Mesenchymal stem cell (in vitro differentiated cells and primary cell): ENCODE measurements around the gene SH3TC2.
A peak's percentile ranks its signal among the peaks of the same experiment; 100 is the strongest.

Experiments
- DNase-seq: peaks from one replicate; pipeline ENCODE4 v3.0.0-alpha.2; 2013
- H2AFZ ChIP-seq: one replicate; pipeline ENCODE4 v1.6.1; 2013; ENCODE audit warnings: low read depth, mild to moderate bottlenecking, control low read depth, inconsistent platforms, low read length, moderate library complexity
- H2AK5ac ChIP-seq: 2 replicates; pipeline ENCODE4 v1.6.1; 2013; ENCODE audit warnings: low read length, moderate library complexity, mild to moderate bottlenecking, inconsistent platforms; ENCODE audit not compliant: severe bottlenecking
- H2BK120ac ChIP-seq: one replicate; pipeline ENCODE4 v1.6.1; 2013; ENCODE audit warnings: low read depth, mild to moderate bottlenecking, inconsistent platforms, low read length, moderate library complexity
- H2BK12ac ChIP-seq, 2 experiments: one replicate each; pipeline ENCODE4 v1.6.1; 2013; ENCODE audit warnings: inconsistent platforms in 2 of 2, low read length in 2 of 2, mild to moderate bottlenecking in 2 of 2, moderate library complexity in 2 of 2, control low read depth in 1 of 2
- H2BK15ac ChIP-seq: one replicate; pipeline ENCODE4 v1.6.1; 2013; ENCODE audit warnings: mild to moderate bottlenecking, low read depth, inconsistent platforms; ENCODE audit not compliant: poor library complexity, severe bottlenecking
- H2BK5ac ChIP-seq: 2 replicates; pipeline ENCODE4 v1.6.1; 2013; ENCODE audit warnings: low read depth, mild to moderate bottlenecking, low read length, control low read depth, inconsistent platforms; ENCODE audit not compliant: poor library complexity, severe bottlenecking
- H3K14ac ChIP-seq, 2 experiments: one replicate each; pipeline ENCODE4 v1.6.1; 2013; ENCODE audit warnings: inconsistent platforms in 2 of 2, low read length in 2 of 2, control low read depth in 1 of 2, mild to moderate bottlenecking in 1 of 2, moderate library complexity in 1 of 2
- H3K18ac ChIP-seq, 2 experiments: one replicate each; pipeline ENCODE4 v1.6.1; 2013; ENCODE audit warnings: inconsistent platforms in 2 of 2, low read length in 2 of 2, control low read depth in 1 of 2, low read depth in 1 of 2, mild to moderate bottlenecking in 1 of 2
- H3K23ac ChIP-seq, 2 experiments: one replicate each; pipeline ENCODE4 v1.6.1; 2013; ENCODE audit warnings: inconsistent platforms in 2 of 2, low read length in 2 of 2, mild to moderate bottlenecking in 2 of 2, moderate library complexity in 2 of 2, control low read depth in 1 of 2
- H3K27ac ChIP-seq: 2 replicates; pipeline ENCODE4 v1.5.1; 2013; ENCODE audit warnings: mild to moderate bottlenecking, moderate library complexity, low read length, control low read depth, inconsistent platforms; ENCODE audit not compliant: poor library complexity, severe bottlenecking
- H3K27me3 ChIP-seq, 2 experiments: 2 replicates each; pipeline versions ENCODE4 v1.6.1 to v1.7.0; 2013; ENCODE audit warnings: low read length in 2 of 2, mild to moderate bottlenecking in 2 of 2, moderate library complexity in 2 of 2, control low read depth in 1 of 2, inconsistent platforms in 1 of 2; ENCODE audit not compliant: control insufficient read depth in 1 of 2, insufficient read depth in 1 of 2
- H3K36me3 ChIP-seq, 2 experiments: 2 replicates each; pipeline versions ENCODE4 v1.6.1 to v1.7.0; 2013; ENCODE audit warnings: low read length in 2 of 2, control low read depth in 1 of 2, inconsistent platforms in 1 of 2, low read depth in 1 of 2, mild to moderate bottlenecking in 1 of 2; ENCODE audit not compliant: insufficient read depth in 2 of 2, control insufficient read depth in 1 of 2
- H3K4ac ChIP-seq, 2 experiments: one replicate each; pipeline ENCODE4 v1.6.1; 2013; ENCODE audit warnings: inconsistent platforms in 2 of 2, low read length in 2 of 2, mild to moderate bottlenecking in 2 of 2, moderate library complexity in 2 of 2, control low read depth in 1 of 2, low read depth in 1 of 2
- H3K4me1 ChIP-seq: 2 replicates; pipeline ENCODE4 v1.6.1; 2013; ENCODE audit warnings: low read depth, low read length, control low read depth; ENCODE audit not compliant: control insufficient read depth, insufficient read depth
- H3K4me2 ChIP-seq: 2 replicates; pipeline ENCODE4 v1.6.1; 2013; ENCODE audit warnings: low read length, mild to moderate bottlenecking, inconsistent platforms; ENCODE audit not compliant: poor library complexity, severe bottlenecking
- H3K4me3 ChIP-seq, 2 experiments: 2 replicates each; pipeline versions ENCODE4 v1.5.1 to v1.7.0; 2013; ENCODE audit warnings: low read length in 2 of 2, mild to moderate bottlenecking in 2 of 2, control low read depth in 1 of 2, low read depth in 1 of 2; ENCODE audit not compliant: insufficient read depth in 1 of 2
- H3K79me1 ChIP-seq: replicated peaks from 2 replicates; pipeline ENCODE4 v1.6.1; 2013; ENCODE audit warnings: mild to moderate bottlenecking, control low read depth, low read length, inconsistent platforms; ENCODE audit not compliant: poor library complexity, severe bottlenecking
- H3K9ac ChIP-seq: 2 replicates; pipeline ENCODE4 v1.7.0; 2013; ENCODE audit warnings: mild to moderate bottlenecking, low read length, moderate library complexity
- H3K9me3 ChIP-seq: 2 replicates; pipeline ENCODE4 v1.7.0; 2013; ENCODE audit warnings: mild to moderate bottlenecking, low read length; ENCODE audit not compliant: control insufficient read depth
- H4K8ac ChIP-seq: one replicate; pipeline ENCODE4 v1.6.1; 2013; ENCODE audit warnings: inconsistent platforms, mild to moderate bottlenecking, low read length, moderate library complexity
- H4K91ac ChIP-seq: one replicate; pipeline ENCODE4 v1.6.1; 2013; ENCODE audit warnings: mild to moderate bottlenecking, low read length, inconsistent platforms
- WGBS: methylation state at CpG from one replicate; pipeline ENCODE4 v1.1.7; 2013; ENCODE audit warnings: mixed read lengths; 5-methylcytosine and 5-hydroxymethylcytosine counted together

The SH3TC2 gene

GRCh38 chr5:148961261-148962199 lies 101.3 kb downstream of the SH3TC2 start:
- H3K9ac ChIP-seq = no peak overlapping the region
- H2AK5ac ChIP-seq = no peak overlapping the region
- no peak for DNase-seq
- H3K23ac ChIP-seq = no peak overlapping the region
- H2BK15ac ChIP-seq = no peak overlapping the region
- H3K27ac ChIP-seq = no peak overlapping the region
- no peak overlapping the region for H2BK120ac ChIP-seq
- no peak overlapping the region for H3K4me3 ChIP-seq
- H3K14ac ChIP-seq = no peak overlapping the region
- H2AFZ ChIP-seq = no peak overlapping the region
- H3K9me3 ChIP-seq = no peaks in the 10 kb centered on the region
- H4K8ac ChIP-seq = no peak overlapping the region
- H3K4ac ChIP-seq = no peak overlapping the region
- no peaks in the 10 kb centered on the region for H3K79me1 ChIP-seq
- no peak overlapping the region for H2BK5ac ChIP-seq
- peaks cover 6% of the 10 kb centered on the region for H3K4me1 ChIP-seq
- H3K27me3 ChIP-seq = no peaks in the 10 kb centered on the region
- H3K18ac ChIP-seq = no peak overlapping the region
- no peak overlapping the region for H3K4me2 ChIP-seq
- H4K91ac ChIP-seq = no peak overlapping the region
- no peaks in the 10 kb centered on the region for H3K36me3 ChIP-seq
- H2BK12ac ChIP-seq = no peak overlapping the region
- 93% methylated on average over 5 of the region's 8 CpGs for WGBS

GRCh38 chr5:148960070-148960769 lies 102.6 kb downstream of the SH3TC2 start:
- Histone ChIP-seq H3K4me3 (no peak overlapping the region), H2AK5ac (no peak overlapping the region), H3K9ac (no peak overlapping the region), H3K27me3 (no peaks in the 10 kb centered on the region), H4K91ac (peak overlapping the region; percentile 35), H3K18ac (no peak overlapping the region), H3K4ac (no peak overlapping the region), H3K9me3 (no peaks in the 10 kb centered on the region), H2BK12ac (no peak overlapping the region), H3K36me3 (no peaks in the 10 kb centered on the region), H4K8ac (peak overlapping the region; percentile 27), H2BK15ac (no peak overlapping the region), H3K14ac (peak overlapping the region in 1 of 2 experiments; percentile 20), H3K4me1 (no peaks in the 10 kb centered on the region), H3K79me1 (no peaks in the 10 kb centered on the region), H2AFZ (no peak overlapping the region), H3K4me2 (no peak overlapping the region), H3K27ac (no peak overlapping the region), H2BK5ac (no peak overlapping the region), H3K23ac (no peak overlapping the region), H2BK120ac (no peak overlapping the region)
- DNase-seq = no peak
- WGBS = 98% methylated on average over 6 of the region's 6 CpGs

DNA sequence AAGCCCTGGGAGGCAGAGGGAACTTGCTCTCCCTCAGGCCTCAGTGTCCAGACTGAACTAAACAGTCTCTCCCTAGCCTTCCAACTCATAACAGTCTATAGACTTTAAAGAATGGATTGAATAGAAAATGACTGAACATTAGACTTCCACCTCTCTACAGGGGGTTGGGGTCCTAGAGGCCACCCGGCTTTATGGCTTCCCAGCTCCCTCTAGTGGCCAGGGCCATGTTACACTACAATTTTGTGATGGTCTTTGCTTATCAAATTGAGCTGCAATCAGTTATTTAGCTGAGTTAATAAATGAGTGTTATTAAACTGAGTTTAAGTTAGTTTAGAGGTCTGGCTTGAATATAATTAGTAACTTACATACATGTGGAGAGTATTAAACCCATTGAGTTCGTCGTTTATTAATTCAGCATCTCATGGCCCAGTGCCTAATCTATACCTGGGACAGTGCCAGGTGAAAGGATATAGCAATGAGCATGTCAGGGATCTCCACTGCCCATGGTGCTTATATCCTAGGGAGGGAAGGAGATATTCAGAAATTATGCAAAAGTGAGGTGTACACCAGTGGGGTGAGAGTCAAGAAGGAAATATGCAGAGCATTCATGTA lies 105.2 kb downstream of the SH3TC2 start:
- no peak overlapping the region for H2BK5ac ChIP-seq
- no peaks in the 10 kb centered on the region for H3K4me1 ChIP-seq
- no peak overlapping the region for H4K8ac ChIP-seq
- no peaks in the 10 kb centered on the region for H3K79me1 ChIP-seq
- H3K23ac ChIP-seq = no peak overlapping the region
- no peak overlapping the region for H2BK12ac ChIP-seq
- no peaks in the 10 kb centered on the region for H3K36me3 ChIP-seq
- no peak overlapping the region for H2AFZ ChIP-seq
- no peak overlapping the region for H3K4me2 ChIP-seq
- H3K4ac ChIP-seq = no peak overlapping the region
- H3K14ac ChIP-seq = no peak overlapping the region
- H3K9ac ChIP-seq = no peak overlapping the region
- no peak overlapping the region for H3K18ac ChIP-seq
- H2BK120ac ChIP-seq = no peak overlapping the region
- no peak overlapping the region for H2BK15ac ChIP-seq
- no peak overlapping the region for H4K91ac ChIP-seq
- H2AK5ac ChIP-seq = no peak overlapping the region
- WGBS = 15% methylated on average over 3 of the region's 3 CpGs
- no peak overlapping the region for H3K27ac ChIP-seq
- peaks cover 0 to under 1% of the 10 kb centered on the region in 2 experiments for H3K27me3 ChIP-seq
- DNase-seq = peak; percentile 50
- no peak overlapping the region for H3K4me3 ChIP-seq
- no peaks in the 10 kb centered on the region for H3K9me3 ChIP-seq
